ENCODE results near the gene SPAG9. TPM values are rescaled to one million over a fixed set of nuclear protein-coding genes. Genes with fewer than 3 reads are reported as not detected.

SPAG9 gene
- total RNA-seq, 2 experiments from 2014 or later: 58.0 to 58.7 TPM

GRCh38 chr17:51078009-51078592 is 42.6 kb downstream of the SPAG9 start:
- intact Hi-C loops (cut with micrococcal nuclease): no loop called here
- CTCF ChIA-PET: interaction anchor here (1.1 kb wide), 1 partner anchor 76 kb away, joined by 3 read pairs; no protein-coding TSS in a partner anchor
- POLR2A ChIA-PET: no interaction called here

DNA sequence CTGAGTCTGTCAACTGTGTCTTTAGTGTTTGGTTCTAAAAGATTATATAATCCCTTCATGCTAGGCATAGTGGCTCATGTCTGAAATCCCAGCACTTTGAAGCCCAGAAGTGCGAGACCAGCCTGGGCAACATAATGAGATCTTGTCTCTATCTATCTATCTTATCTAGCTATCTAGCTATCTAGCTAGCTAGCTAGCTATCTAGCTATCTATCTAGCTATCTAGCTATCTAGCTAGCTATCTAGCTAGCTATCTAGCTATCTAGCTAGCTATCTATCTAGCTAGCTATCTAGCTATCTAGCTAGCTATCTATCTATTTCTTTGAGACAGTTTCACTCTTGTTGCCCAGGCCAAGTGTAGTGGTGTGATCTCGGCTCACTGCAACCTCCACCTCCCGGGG is 43.8 kb downstream of the SPAG9 start:
- Mint-ChIP-seq H3K36me3 (peaks cover 17% of the 10 kb centered on the region), H3K4me1 (ENCODE audit: low read depth) (peaks cover 2% of the 10 kb centered on the region), H3K4me3 (no peak overlapping the region), H3K27ac (no peak overlapping the region), H3K9me3 (no peaks in the 10 kb centered on the region), H3K27me3 (no peaks in the 10 kb centered on the region)
- DNase-seq: no peak
- intact Hi-C loops (cut with micrococcal nuclease): no loop called here
- CTCF ChIA-PET: interaction anchor here (0.6 to 0.8 kb wide), 2 partner anchors 16 to 19 kb away, joined by 3 read pairs; no protein-coding TSS in a partner anchor
- POLR2A ChIA-PET: no interaction called here

More at GRCh38 chr17:51078009-51078592, 42.6 kb downstream of the SPAG9 start:
- H3K27me3 Mint-ChIP-seq: no peaks in the 10 kb centered on the region
- H3K36me3 Mint-ChIP-seq: peaks cover 17% of the 10 kb centered on the region
- no peak overlapping the region for H3K4me3 Mint-ChIP-seq
- no peak overlapping the region for H3K27ac Mint-ChIP-seq
- no peak for DNase-seq
- no peaks in the 10 kb centered on the region for H3K9me3 Mint-ChIP-seq
- H3K4me1 Mint-ChIP-seq (ENCODE audit: low read depth): peaks cover 3% of the 10 kb centered on the region

GRCh38 chr17:51071556-51071955 is 49.1 kb downstream of the SPAG9 start:
- H3K36me3 Mint-ChIP-seq: peaks cover 3% of the 10 kb centered on the region
- CTCF ChIA-PET: no interaction called here
- no peak overlapping the region for H3K27ac Mint-ChIP-seq
- intact Hi-C loops (cut with micrococcal nuclease): no loop called here
- H3K4me1 Mint-ChIP-seq (ENCODE audit: low read depth): peaks cover 15% of the 10 kb centered on the region
- H3K27me3 Mint-ChIP-seq: no peaks in the 10 kb centered on the region
- no peak for DNase-seq
- H3K9me3 Mint-ChIP-seq: no peaks in the 10 kb centered on the region
- POLR2A ChIA-PET: no interaction called here
- no peak overlapping the region for H3K4me3 Mint-ChIP-seq

- Mint-ChIP-seq H3K9me3 (no peaks in the 10 kb centered on the region), H3K4me3 (no peak overlapping the region), H3K4me1 (ENCODE audit: low read depth) (peaks cover 17% of the 10 kb centered on the region), H3K27me3 (no peaks in the 10 kb centered on the region), H3K27ac (no peak overlapping the region), H3K36me3 (peaks cover 3% of the 10 kb centered on the region)
- ChIA-PET POLR2A (no interaction called here), CTCF (interaction anchor here (0.6 to 1.5 kb wide), 2 partner anchors 8 to 437 kb away, joined by 3 to 5 read pairs; no protein-coding TSS in a partner anchor)
- intact Hi-C loops (cut with micrococcal nuclease): no loop called here
- DNase-seq: no peak
Observed at GRCh38 chr17:51065466-51065865, 55.2 kb downstream of the SPAG9 start.

DNA sequence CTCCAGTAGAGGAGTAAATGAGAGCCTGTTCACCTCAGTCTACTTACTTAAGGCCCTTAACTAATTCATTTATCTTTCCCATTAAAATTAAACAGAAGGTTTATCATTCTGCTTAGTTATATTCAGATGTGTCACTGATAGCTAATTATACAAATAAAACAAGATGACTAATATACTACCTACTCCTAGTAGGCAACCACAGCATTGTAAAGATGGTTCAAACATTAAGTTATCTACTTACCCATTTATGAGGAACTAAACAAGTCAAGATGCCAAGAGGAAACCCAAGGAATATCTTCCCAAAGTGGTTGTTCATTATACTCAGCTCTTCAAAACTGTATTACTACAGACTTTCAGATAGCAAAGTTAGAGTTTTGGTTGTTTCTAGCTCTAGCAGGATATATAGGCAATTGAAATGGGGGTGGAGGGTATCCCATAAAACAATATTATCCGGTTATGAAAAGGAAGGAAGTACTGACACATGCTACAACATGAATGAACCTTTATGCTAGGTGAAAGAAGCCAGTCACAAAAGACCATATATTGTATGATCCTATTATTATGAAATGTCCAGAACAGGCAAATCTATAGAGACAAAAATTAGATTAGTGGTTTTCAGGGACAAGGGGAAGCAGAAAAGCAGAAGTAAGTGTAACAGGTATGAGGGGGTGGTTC is 56.5 kb downstream of the SPAG9 start:
- Mint-ChIP-seq H3K27ac (no peak overlapping the region), H3K9me3 (no peaks in the 10 kb centered on the region), H3K27me3 (no peaks in the 10 kb centered on the region), H3K36me3 (peaks cover 3% of the 10 kb centered on the region), H3K4me1 (ENCODE audit: low read depth) (peaks cover 16% of the 10 kb centered on the region), H3K4me3 (no peak overlapping the region)
- intact Hi-C loops (cut with micrococcal nuclease): no loop called here
- POLR2A ChIA-PET: no interaction called here
- DNase-seq: no peak
- CTCF ChIA-PET: no interaction called here

GRCh38 chr17:51060396-51060795 is 60.3 kb downstream of the SPAG9 start:
- Mint-ChIP-seq H3K4me3 (no peak overlapping the region), H3K27me3 (no peaks in the 10 kb centered on the region), H3K27ac (no peak overlapping the region), H3K36me3 (peaks cover 2% of the 10 kb centered on the region), H3K4me1 (ENCODE audit: low read depth) (peaks cover 15% of the 10 kb centered on the region), H3K9me3 (no peaks in the 10 kb centered on the region)
- intact Hi-C loops (cut with micrococcal nuclease): no loop called here
- ChIA-PET POLR2A (no interaction called here), CTCF (interaction anchor here (1.3 kb wide), 1 partner anchor 278 kb away, joined by 3 read pairs; no protein-coding TSS in a partner anchor)
- DNase-seq: no peak

GRCh38 chr17:51059781-51060180 is 60.9 kb downstream of the SPAG9 start:
- H3K4me1 Mint-ChIP-seq (ENCODE audit: low read depth): peaks cover 15% of the 10 kb centered on the region
- DNase-seq: no peak
- H3K27ac Mint-ChIP-seq: no peak overlapping the region
- no peak overlapping the region for H3K4me3 Mint-ChIP-seq
- intact Hi-C loops (cut with micrococcal nuclease): no loop called here
- H3K9me3 Mint-ChIP-seq: no peaks in the 10 kb centered on the region
- ChIA-PET CTCF (interaction anchor here (1.3 kb wide), 1 partner anchor 277 kb away, joined by 3 read pairs; no protein-coding TSS in a partner anchor), POLR2A (no interaction called here)
- peaks cover 2% of the 10 kb centered on the region for H3K36me3 Mint-ChIP-seq
- H3K27me3 Mint-ChIP-seq: no peaks in the 10 kb centered on the region

DNA sequence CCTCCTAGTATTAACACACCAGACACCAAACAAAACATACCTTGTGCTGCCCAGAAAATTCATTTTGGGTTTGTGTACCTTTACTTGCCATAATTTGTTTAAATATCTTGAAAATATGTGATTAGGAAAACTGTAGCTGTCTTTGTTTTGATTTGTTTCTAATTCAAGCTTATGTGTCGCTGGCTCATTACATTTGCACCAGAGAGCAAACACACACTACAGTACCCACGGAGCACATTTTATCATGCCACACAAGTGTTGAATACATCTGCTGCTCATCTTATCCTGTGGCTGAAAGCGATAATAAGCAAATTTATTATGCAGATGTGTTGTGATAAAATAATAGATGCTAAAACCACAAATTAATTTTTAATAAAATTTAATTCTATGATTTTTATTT is 63.1 kb downstream of the SPAG9 start:
- no peak overlapping the region for H3K27ac Mint-ChIP-seq
- CTCF ChIA-PET: interaction anchor here (0.7 to 4.8 kb wide), 12 partner anchors 8 to 101 kb away, joined by 3 to 49 read pairs (median 3); partner anchors contain the start of gene NME1

GRCh38 chr17:51056813-51057510 is 63.7 kb downstream of the SPAG9 start:
- intact Hi-C loops (cut with micrococcal nuclease): loop anchor here (1.0 kb wide), 1 partner anchor 56 kb away; no protein-coding TSS in a partner anchor
- DNase-seq: no peak
- Mint-ChIP-seq H3K4me3 (no peak overlapping the region), H3K27ac (no peak overlapping the region), H3K36me3 (no peaks in the 10 kb centered on the region), H3K27me3 (no peaks in the 10 kb centered on the region), H3K9me3 (no peaks in the 10 kb centered on the region), H3K4me1 (ENCODE audit: low read depth) (peaks cover 13% of the 10 kb centered on the region)
- POLR2A ChIA-PET: no interaction called here
- CTCF ChIA-PET: interaction anchor here (0.7 to 4.8 kb wide), 21 partner anchors 9 to 295 kb away, joined by 3 to 49 read pairs (median 3); partner anchors contain the start of gene NME1

More for the DNA sequence above, 63.1 kb downstream of the SPAG9 start:
- peaks cover 13% of the 10 kb centered on the region for H3K4me1 Mint-ChIP-seq (ENCODE audit: low read depth)
- H3K27me3 Mint-ChIP-seq: no peaks in the 10 kb centered on the region
- DNase-seq: no peak
- intact Hi-C loops (cut with micrococcal nuclease): no loop called here
- H3K36me3 Mint-ChIP-seq: no peaks in the 10 kb centered on the region
- POLR2A ChIA-PET: no interaction called here
- no peak overlapping the region for H3K4me3 Mint-ChIP-seq
- H3K9me3 Mint-ChIP-seq: no peaks in the 10 kb centered on the region

DNA sequence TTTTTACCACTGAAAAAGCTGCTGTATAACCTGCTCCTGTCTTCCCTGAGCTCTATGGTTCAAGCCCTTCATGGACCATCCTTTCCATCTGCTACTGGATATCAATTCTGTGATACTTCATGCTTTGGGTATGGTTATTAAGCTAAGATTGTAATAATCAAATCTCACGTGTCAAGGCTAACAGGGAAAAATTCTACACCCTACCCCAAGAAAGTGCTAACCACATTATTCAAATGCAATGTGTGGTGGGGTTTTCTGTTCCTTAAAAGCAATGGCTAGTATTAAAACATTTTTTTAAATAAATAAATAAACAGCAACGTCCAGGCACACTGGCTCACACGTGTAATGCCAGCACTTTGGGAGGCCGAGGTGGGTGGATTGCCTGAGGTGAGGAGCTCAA is 65.9 kb downstream of the SPAG9 start:
- intact Hi-C loops (cut with micrococcal nuclease): no loop called here
- POLR2A ChIA-PET: no interaction called here
- no peaks in the 10 kb centered on the region for H3K27me3 Mint-ChIP-seq
- H3K36me3 Mint-ChIP-seq: peaks cover under 1% of the 10 kb centered on the region
- H3K27ac Mint-ChIP-seq: no peak overlapping the region
- CTCF ChIA-PET: interaction anchor here (3.8 to 4.8 kb wide), 2 partner anchors 9 to 52 kb away, joined by 21 to 49 read pairs; no protein-coding TSS in a partner anchor
- H3K9me3 Mint-ChIP-seq: no peaks in the 10 kb centered on the region
- peaks cover 12% of the 10 kb centered on the region for H3K4me1 Mint-ChIP-seq (ENCODE audit: low read depth)
- H3K4me3 Mint-ChIP-seq: no peak overlapping the region
- no peak for DNase-seq

DNA sequence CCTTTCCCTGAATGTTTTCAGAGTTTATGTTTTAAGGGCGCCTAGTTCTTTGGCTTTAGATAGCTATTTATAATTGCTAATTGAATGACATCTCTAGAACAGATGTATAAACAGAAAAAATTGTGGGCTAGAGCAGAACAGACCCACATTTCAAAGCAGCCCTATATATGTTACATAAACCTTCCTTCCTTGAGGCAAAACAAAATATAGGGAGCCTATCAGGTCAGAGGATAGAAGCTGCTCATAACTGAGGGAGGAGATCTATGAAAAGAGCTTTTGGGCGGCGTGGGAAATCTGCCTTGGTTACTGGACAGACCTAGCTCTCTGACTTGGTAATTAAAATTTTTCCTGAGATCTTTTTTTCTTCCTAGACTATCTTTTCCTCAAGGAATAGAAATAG is 68.4 kb downstream of the SPAG9 start:
- ChIA-PET CTCF (interaction anchor here (1.1 kb wide), 1 partner anchor 8 kb away, joined by 4 read pairs; no protein-coding TSS in a partner anchor), POLR2A (no interaction called here)
- Mint-ChIP-seq H3K27ac (no peak overlapping the region), H3K9me3 (no peaks in the 10 kb centered on the region), H3K4me3 (no peak overlapping the region), H3K36me3 (peaks cover 2% of the 10 kb centered on the region), H3K27me3 (no peaks in the 10 kb centered on the region), H3K4me1 (ENCODE audit: low read depth) (peaks cover 9% of the 10 kb centered on the region)
- intact Hi-C loops (cut with micrococcal nuclease): no loop called here
- DNase-seq: no peak
